ENCODE data around the gene ACBD6. TPM values are rescaled to one million over a fixed set of nuclear protein-coding genes. Genes with fewer than 3 reads are reported as not detected.

The ACBD6 gene
- total RNA-seq, 1 donor from 2014 or later: 34.4 TPM

DNA sequence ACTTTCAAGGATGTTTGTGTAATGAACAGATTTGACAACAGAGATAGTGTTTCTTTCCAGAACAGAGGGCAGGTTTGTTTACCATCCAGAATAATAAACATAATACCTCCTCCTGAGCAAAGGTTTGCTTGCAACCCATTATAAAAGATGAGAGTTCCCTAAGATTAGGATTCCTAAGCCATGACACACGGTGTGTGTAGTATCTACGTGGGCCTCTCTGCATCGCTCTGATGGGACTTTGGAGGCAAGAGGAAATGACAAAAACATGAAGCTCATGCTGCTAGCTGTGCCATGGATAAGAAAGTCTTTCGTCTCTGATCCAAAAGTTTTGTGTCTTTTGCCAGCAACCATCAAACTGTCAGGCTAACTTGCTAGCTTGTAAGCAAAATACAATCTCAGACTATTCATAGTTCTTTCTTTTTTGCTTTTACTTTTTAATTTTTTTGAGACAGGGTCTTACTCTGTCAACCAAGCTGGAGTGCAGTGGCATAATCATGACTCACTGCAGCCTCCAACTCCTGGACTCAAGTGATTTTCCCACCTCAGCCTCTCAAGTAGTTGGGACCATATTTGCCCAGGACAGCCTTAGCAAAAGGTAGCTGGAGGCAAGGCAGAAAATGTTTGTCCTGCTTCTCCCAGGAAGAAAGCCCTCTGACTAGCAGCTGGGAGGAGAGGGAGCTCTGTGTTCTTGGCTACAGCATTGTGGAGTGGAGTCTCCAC lies 191.2 kb downstream of the ACBD6 start:
- no peaks in the 10 kb centered on the region for H3K9me3 ChIP-seq

DNA sequence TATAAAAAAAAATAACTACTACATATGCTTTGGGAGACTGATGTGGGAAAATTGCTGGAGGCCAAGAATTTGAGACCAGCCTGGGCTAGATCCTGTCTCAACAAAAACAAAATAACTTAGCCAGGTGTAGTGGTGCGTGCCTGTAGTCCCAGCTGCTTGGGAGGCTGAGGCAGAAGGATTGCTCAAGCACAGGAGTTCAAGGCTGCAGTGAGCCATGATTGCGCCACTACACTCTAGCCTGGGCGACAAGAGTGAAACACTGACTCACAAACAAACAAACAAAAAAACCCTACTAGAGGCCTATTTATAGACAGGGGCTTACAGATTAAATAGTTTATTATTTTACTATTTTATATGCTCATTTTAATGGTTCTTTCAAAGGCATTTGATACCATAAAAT lies 192.3 kb downstream of the ACBD6 start:
- no peak for DNase-seq (ENCODE audit: extremely low spot score in 2 of 2)
- no peaks in the 10 kb centered on the region for H3K9me3 ChIP-seq
- intact Hi-C loops (cut with DNase I): no loop called here
- H3K4me3 ChIP-seq: no peak overlapping the region
- no peaks in the 10 kb centered on the region for H3K4me1 ChIP-seq
- no peak for TF ChIP-seq POLR2AphosphoS5 (IDR thresholded peaks at IDR 0.05; ENCODE audit: insufficient read depth in 1 of 2, low read depth in 1 of 2)
- no peak for TF ChIP-seq POLR2A (IDR thresholded peaks at IDR 0.05)
- TF ChIP-seq, protein P1, sequence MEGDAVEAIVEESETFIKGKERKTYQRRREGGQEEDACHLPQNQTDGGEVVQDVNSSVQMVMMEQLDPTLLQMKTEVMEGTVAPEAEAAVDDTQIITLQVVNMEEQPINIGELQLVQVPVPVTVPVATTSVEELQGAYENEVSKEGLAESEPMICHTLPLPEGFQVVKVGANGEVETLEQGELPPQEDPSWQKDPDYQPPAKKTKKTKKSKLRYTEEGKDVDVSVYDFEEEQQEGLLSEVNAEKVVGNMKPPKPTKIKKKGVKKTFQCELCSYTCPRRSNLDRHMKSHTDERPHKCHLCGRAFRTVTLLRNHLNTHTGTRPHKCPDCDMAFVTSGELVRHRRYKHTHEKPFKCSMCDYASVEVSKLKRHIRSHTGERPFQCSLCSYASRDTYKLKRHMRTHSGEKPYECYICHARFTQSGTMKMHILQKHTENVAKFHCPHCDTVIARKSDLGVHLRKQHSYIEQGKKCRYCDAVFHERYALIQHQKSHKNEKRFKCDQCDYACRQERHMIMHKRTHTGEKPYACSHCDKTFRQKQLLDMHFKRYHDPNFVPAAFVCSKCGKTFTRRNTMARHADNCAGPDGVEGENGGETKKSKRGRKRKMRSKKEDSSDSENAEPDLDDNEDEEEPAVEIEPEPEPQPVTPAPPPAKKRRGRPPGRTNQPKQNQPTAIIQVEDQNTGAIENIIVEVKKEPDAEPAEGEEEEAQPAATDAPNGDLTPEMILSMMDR (IDR thresholded peaks at IDR 0.05): no peak
- no peak overlapping the region for H3K27ac ChIP-seq
- H3K36me3 ChIP-seq: no peaks in the 10 kb centered on the region
- H3K27me3 ChIP-seq: no peaks in the 10 kb centered on the region

More for the DNA sequence above, 191.2 kb downstream of the ACBD6 start:
- no peak for DNase-seq (ENCODE audit: extremely low spot score in 2 of 2)
- H3K4me3 ChIP-seq: no peak overlapping the region
- intact Hi-C loops (cut with DNase I): no loop called here
- no peaks in the 10 kb centered on the region for H3K27me3 ChIP-seq
- TF ChIP-seq, protein P1 (IDR thresholded peaks at IDR 0.05): no peak
- TF ChIP-seq POLR2AphosphoS5 (IDR thresholded peaks at IDR 0.05; ENCODE audit: insufficient read depth in 1 of 2, low read depth in 1 of 2) (no peak), POLR2A (IDR thresholded peaks at IDR 0.05) (no peak)
- H3K27ac ChIP-seq: no peak overlapping the region
- no peaks in the 10 kb centered on the region for H3K36me3 ChIP-seq
- no peaks in the 10 kb centered on the region for H3K4me1 ChIP-seq

DNA sequence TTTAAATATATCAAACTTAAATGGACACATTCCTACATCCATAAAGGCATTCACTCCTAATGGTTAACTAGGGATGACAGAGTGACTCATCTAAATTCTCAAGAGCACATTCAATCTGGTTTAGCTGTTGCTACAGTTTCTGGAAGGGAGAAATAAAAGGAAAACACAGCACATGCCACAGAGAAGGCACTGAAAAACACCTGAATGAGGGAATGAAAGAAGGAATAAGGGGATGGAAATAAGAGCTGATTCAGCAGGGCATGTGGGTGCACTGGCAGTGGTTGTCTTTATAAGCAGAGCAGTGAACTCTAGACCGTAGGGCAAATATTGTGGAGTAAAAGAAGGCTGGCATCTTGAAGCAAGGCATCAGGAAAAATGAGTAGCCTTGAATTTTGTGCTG lies 193.0 kb downstream of the ACBD6 start:
- Histone ChIP-seq H3K9me3 (no peaks in the 10 kb centered on the region), H3K27ac (no peak overlapping the region), H3K4me3 (no peak overlapping the region), H3K4me1 (no peaks in the 10 kb centered on the region), H3K36me3 (no peaks in the 10 kb centered on the region), H3K27me3 (no peaks in the 10 kb centered on the region)
- intact Hi-C loops (cut with DNase I): no loop called here
- DNase-seq (ENCODE audit: extremely low spot score in 2 of 2): no peak
- TF ChIP-seq POLR2AphosphoS5 (IDR thresholded peaks at IDR 0.05; ENCODE audit: insufficient read depth in 1 of 2, low read depth in 1 of 2) (no peak), POLR2A (IDR thresholded peaks at IDR 0.05) (no peak)
- TF ChIP-seq, protein P1 (IDR thresholded peaks at IDR 0.05): no peak

DNA sequence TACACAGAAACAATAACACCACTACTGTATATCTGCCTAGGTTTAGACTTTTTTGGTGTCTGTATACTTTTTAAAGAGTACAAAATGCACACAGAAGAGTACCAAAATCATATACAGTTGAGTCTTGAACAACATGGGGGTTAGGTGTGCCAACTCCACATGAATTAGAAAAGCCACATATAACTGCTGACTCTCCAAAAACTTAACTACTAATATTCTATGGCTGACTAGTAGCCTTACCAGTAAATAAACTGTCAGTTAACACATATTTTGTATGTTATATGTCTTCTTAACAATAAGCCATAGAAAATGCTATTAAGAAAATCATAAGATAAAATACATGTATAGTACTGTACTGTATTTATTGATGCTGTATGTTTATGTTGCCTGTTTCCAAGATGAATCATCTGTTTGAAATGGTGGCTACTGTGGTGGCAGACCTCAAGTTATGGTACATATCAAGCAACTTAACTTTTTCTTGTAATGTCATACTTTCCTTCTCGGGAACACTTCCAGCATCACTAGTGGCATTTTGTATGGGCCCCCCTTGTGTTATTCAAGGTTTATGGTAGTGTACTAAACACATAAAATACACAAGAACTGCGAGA lies 201.1 kb downstream of the ACBD6 start:
- Histone ChIP-seq H3K4me3 (no peak overlapping the region), H3K27me3 (no peaks in the 10 kb centered on the region), H3K36me3 (no peaks in the 10 kb centered on the region), H3K9me3 (no peaks in the 10 kb centered on the region), H3K4me1 (no peaks in the 10 kb centered on the region), H3K27ac (no peak overlapping the region)
- TF ChIP-seq POLR2A (IDR thresholded peaks at IDR 0.05): no peak
- TF ChIP-seq, protein P1 (IDR thresholded peaks at IDR 0.05): no peak
- no peak for TF ChIP-seq POLR2AphosphoS5 (IDR thresholded peaks at IDR 0.05; ENCODE audit: insufficient read depth in 1 of 2, low read depth in 1 of 2)
- intact Hi-C loops (cut with DNase I): no loop called here
- no peak for DNase-seq (ENCODE audit: extremely low spot score in 2 of 2)

Measured in vagina (tissue), 2 donors.